ENCODE results near the gene PTPRS. TPM values are rescaled to one million over a fixed set of nuclear protein-coding genes. Genes with fewer than 3 reads are reported as not detected.

The PTPRS gene
- total RNA-seq, 4 donors from 2014 or later, result 52.8 to 304 (median 125) TPM

GRCh38 chr19:5298471-5298901, 42.1 kb downstream of the PTPRS start:
- TF ChIP-seq CTCF (IDR thresholded peaks at IDR 0.05) (no peak), POLR2A (IDR thresholded peaks at IDR 0.05) (no peak)
- no peak for DNase-seq
- Histone ChIP-seq H3K27me3 (no peaks in the 10 kb centered on the region), H3K4me1 (no peaks in the 10 kb centered on the region), H3K4me3 (no peak overlapping the region), H3K36me3 (no peaks in the 10 kb centered on the region), H3K9me3 (no peaks in the 10 kb centered on the region), H3K27ac (no peak overlapping the region)
- intact Hi-C loops (cut with DNase I; ENCODE audit: low total_unique reads), result no loop called here

- H3K4me3 ChIP-seq, result no peak overlapping the region
Measured at GRCh38 chr19:5297272-5297669, 43.3 kb downstream of the PTPRS start.

GRCh38 chr19:5296457-5297271, 43.9 kb downstream of the PTPRS start:
- H3K4me1 ChIP-seq, result peaks cover 3 to 9% of the 10 kb centered on the region in 2 donors
- no peak for DNase-seq
- H3K4me3 ChIP-seq, result no peak overlapping the region
- no peaks in the 10 kb centered on the region for H3K36me3 ChIP-seq
- intact Hi-C loops (cut with DNase I; ENCODE audit: low total_unique reads), result no loop called here
- no peak overlapping the region for H3K27ac ChIP-seq
- no peaks in the 10 kb centered on the region for H3K27me3 ChIP-seq
- no peaks in the 10 kb centered on the region for H3K9me3 ChIP-seq
- TF ChIP-seq CTCF (IDR thresholded peaks at IDR 0.05), result no peak
- no peak for TF ChIP-seq POLR2A (IDR thresholded peaks at IDR 0.05)

More at GRCh38 chr19:5297272-5297669, 43.3 kb downstream of the PTPRS start:
- Histone ChIP-seq H3K9me3 (no peaks in the 10 kb centered on the region), H3K4me1 (peaks cover 0 to 2% of the 10 kb centered on the region in 2 donors), H3K36me3 (no peaks in the 10 kb centered on the region), H3K27me3 (no peaks in the 10 kb centered on the region), H3K27ac (no peak overlapping the region)
- TF ChIP-seq POLR2A (IDR thresholded peaks at IDR 0.05), result no peak
- no peak for TF ChIP-seq CTCF (IDR thresholded peaks at IDR 0.05)
- no peak for DNase-seq
- intact Hi-C loops (cut with DNase I; ENCODE audit: low total_unique reads), result no loop called here

- Histone ChIP-seq H3K27me3 (no peaks in the 10 kb centered on the region), H3K36me3 (no peaks in the 10 kb centered on the region), H3K4me1 (peaks cover 4 to 11% of the 10 kb centered on the region in 2 donors), H3K9me3 (no peaks in the 10 kb centered on the region), H3K4me3 (no peak overlapping the region), H3K27ac (no peak overlapping the region)
- DNase-seq, result no peak
- TF ChIP-seq POLR2A (IDR thresholded peaks at IDR 0.05), result no peak
- TF ChIP-seq CTCF (IDR thresholded peaks at IDR 0.05), result no peak
- intact Hi-C loops (cut with DNase I; ENCODE audit: low total_unique reads), result no loop called here
Measured at GRCh38 chr19:5296021-5296420, 44.6 kb downstream of the PTPRS start.

GRCh38 chr19:5294403-5295160, 46.0 kb downstream of the PTPRS start:
- peaks cover 4 to 25% of the 10 kb centered on the region in 2 donors for H3K4me1 ChIP-seq
- H3K27me3 ChIP-seq, result no peaks in the 10 kb centered on the region
- H3K27ac ChIP-seq, result peak overlapping the region in 1 of 2 donors; percentile 95
- DNase-seq, result no peak
- peak overlapping the region in 1 of 2 donors; percentile 72 for H3K4me3 ChIP-seq
- no peaks in the 10 kb centered on the region for H3K9me3 ChIP-seq
- TF ChIP-seq POLR2A (IDR thresholded peaks at IDR 0.05), result no peak
- no peak for TF ChIP-seq CTCF (IDR thresholded peaks at IDR 0.05)
- intact Hi-C loops (cut with DNase I; ENCODE audit: low total_unique reads), result no loop called here
- no peaks in the 10 kb centered on the region for H3K36me3 ChIP-seq
